IMR-90 (cell line): ENCODE data around the gene ARF6. TPM values are rescaled to one million over a fixed set of nuclear protein-coding genes. Genes with fewer than 3 reads are reported as not detected.

Experiments used
- ATAC-seq: fragments of 200-7000 bp; cut with Tn5 transposase; 2 replicates; pipeline ENCODE4 v1.9.1; 2020; ENCODE audit warnings: low read depth, mild to moderate bottlenecking, moderate library complexity
- BruUV-seq: library from RNA; stranded (reverse); fragments of 400-500 nt; replicated peaks from 2 replicates; lab custom pipeline; 2021; lab: Mats Ljungman, UMichigan
- CTCF ChIA-PET: fragments of 300-600 bp; formaldehyde crosslinking; extraction: SDS; loops from one replicate; lab custom pipeline; 2021; ENCODE audit warnings: antibody characterized with exemption; lab: Yijun Ruan, JAX
- POLR2A ChIA-PET: fragments of 300-600 bp; sonication (Branson Sonifier 250); formaldehyde crosslinking; loops from one replicate; lab custom pipeline; 2022; ENCODE audit warnings: antibody characterized with exemption; ENCODE audit not compliant: unreplicated experiment; lab: Charles Lee
- DNase-seq: peaks from one replicate; pipeline ENCODE4 v3.0.0; 2013
- H2AFZ ChIP-seq: replicated peaks from 2 replicates; pipeline ENCODE3; 2013; ENCODE audit warnings: low read length, mild to moderate bottlenecking; ENCODE audit not compliant: poor library complexity
- H2AK5ac ChIP-seq: 2 replicates; pipeline ENCODE4 v1.6.1; 2013; ENCODE audit warnings: low read depth, low read length, inconsistent platforms
- H2AK9ac ChIP-seq: replicated peaks from 2 replicates; pipeline ENCODE3; 2013; ENCODE audit warnings: mild to moderate bottlenecking, low read depth, low read length, moderate library complexity; ENCODE audit not compliant: poor library complexity
- H2BK120ac ChIP-seq: 2 replicates; pipeline ENCODE4 v1.6.1; 2013; ENCODE audit warnings: low read depth, low read length, inconsistent platforms
- H2BK15ac ChIP-seq: 3 replicates; pipeline ENCODE4 v1.6.1; 2013; ENCODE audit warnings: low read depth, low read length, inconsistent platforms
- H2BK20ac ChIP-seq: 2 replicates; pipeline ENCODE4 v1.6.1; 2013; ENCODE audit warnings: low read depth, mild to moderate bottlenecking, inconsistent platforms, low read length, moderate library complexity
- H2BK5ac ChIP-seq: 2 replicates; pipeline ENCODE4 v1.6.1; 2013; ENCODE audit warnings: mild to moderate bottlenecking, low read depth, low read length, inconsistent platforms; ENCODE audit not compliant: poor library complexity, severe bottlenecking
- H3K14ac ChIP-seq: replicated peaks from 2 replicates; pipeline ENCODE4 v1.6.1; 2013; ENCODE audit warnings: low read depth, low read length, inconsistent platforms
- H3K18ac ChIP-seq: 2 replicates; pipeline ENCODE4 v1.6.1; 2013; ENCODE audit warnings: low read depth, low read length, control low read depth
- H3K23ac ChIP-seq: 2 replicates; pipeline ENCODE4 v1.6.1; 2013; ENCODE audit warnings: low read depth, low read length, inconsistent platforms
- H3K27ac ChIP-seq: 2 replicates; pipeline ENCODE4 v1.5.1; 2013; ENCODE audit warnings: mild to moderate bottlenecking, control low read depth, low read length; ENCODE audit not compliant: insufficient read depth
- H3K27me3 ChIP-seq: 2 replicates; pipeline ENCODE4 v1.6.1; 2013; ENCODE audit warnings: low read length; ENCODE audit not compliant: control insufficient read depth, insufficient read depth
- H3K36me3 ChIP-seq: 2 replicates; pipeline ENCODE4 v1.6.1; 2013; ENCODE audit warnings: low read length, mixed read lengths; ENCODE audit not compliant: control insufficient read depth, insufficient read depth
- H3K4ac ChIP-seq: 2 replicates; pipeline ENCODE4 v1.6.1; 2013; ENCODE audit warnings: low read depth, low read length, inconsistent platforms
- H3K4me1 ChIP-seq: 2 replicates; pipeline ENCODE4 v1.6.1; 2013; ENCODE audit warnings: low read length, mixed read lengths; ENCODE audit not compliant: control insufficient read depth, insufficient read depth
- H3K4me2 ChIP-seq: 2 replicates; pipeline ENCODE4 v1.6.1; 2013; ENCODE audit warnings: low read depth, mild to moderate bottlenecking, control low read depth, low read length, moderate library complexity
- H3K4me3 ChIP-seq: 2 replicates; pipeline ENCODE4 v1.5.1; 2013; ENCODE audit warnings: low read depth, mild to moderate bottlenecking, control low read depth, low read length, moderate library complexity; ENCODE audit not compliant: insufficient read depth
- H3K56ac ChIP-seq: 2 replicates; pipeline ENCODE4 v1.6.1; 2013; ENCODE audit warnings: low read length, inconsistent platforms; ENCODE audit not compliant: insufficient read depth; ENCODE audit errors: extremely low read depth
- H3K79me1 ChIP-seq, 2 experiments: 2 replicates each; pipeline ENCODE4 v1.6.1; 2013; ENCODE audit warnings: low read length in 2 of 2, inconsistent platforms in 1 of 2, low read depth in 1 of 2
- H3K9ac ChIP-seq: 2 replicates; pipeline ENCODE4 v1.6.1; 2013; ENCODE audit warnings: low read depth, low read length, control low read depth
- H3K9me1 ChIP-seq: 2 replicates; pipeline ENCODE4 v1.6.1; 2013; ENCODE audit warnings: low read length, inconsistent platforms; ENCODE audit not compliant: insufficient read depth
- H3K9me3 ChIP-seq: 2 replicates; pipeline ENCODE4 v1.6.1; 2013; ENCODE audit warnings: low read length; ENCODE audit not compliant: control insufficient read depth, insufficient read depth
- H4K20me1 ChIP-seq: 2 replicates; pipeline ENCODE4 v1.6.1; 2013; ENCODE audit warnings: low read length, inconsistent platforms; ENCODE audit not compliant: insufficient read depth
- H4K5ac ChIP-seq: 2 replicates; pipeline ENCODE4 v1.6.1; 2013; ENCODE audit warnings: mild to moderate bottlenecking, low read depth, low read length, control low read depth
- H4K8ac ChIP-seq, 2 experiments: 2 replicates each; pipeline ENCODE4 v1.6.1; 2013; ENCODE audit warnings: low read depth in 2 of 2, low read length in 2 of 2, control low read depth in 1 of 2, inconsistent platforms in 1 of 2
- H4K91ac ChIP-seq: 2 replicates; pipeline ENCODE4 v1.6.1; 2013; ENCODE audit warnings: low read depth, low read length, inconsistent platforms; ENCODE audit not compliant: insufficient read depth
- BHLHE40 ChIP-seq: fragments of 150-350 bp; IDR thresholded peaks from 2 replicates; pipeline ENCODE4 v1.6.1; 2016; ENCODE audit warnings: mild to moderate bottlenecking, low read depth, low read length
- MXI1 ChIP-seq: IDR thresholded peaks from 2 replicates; pipeline ENCODE4 v1.6.1; 2012; ENCODE audit warnings: low read depth, mild to moderate bottlenecking, low read length, moderate library complexity, borderline replicate concordance
- WGBS, 2 experiments: methylation state at CpG; one replicate each; pipeline versions ENCODE4 v1.1.5 to v1.1.7; 2013; ENCODE audit warnings: missing lambda C conversion rate in 2 of 2; ENCODE audit not compliant: insufficient read length in 1 of 2; ENCODE audit errors: extremely low coverage in 2 of 2; 5-methylcytosine and 5-hydroxymethylcytosine counted together
- dilution Hi-C: fragments of 300-500 bp; cut with HindIII; formaldehyde crosslinking; loops from one replicate; pipeline ENCODE4 v1.14.3; 2018; ENCODE audit warnings: low sequenced_read_pairs; ENCODE audit not compliant: unreplicated experiment
- in situ Hi-C: fragments of 300-500 bp; cut with MboI; formaldehyde crosslinking; loops from 3 replicates; pipeline ENCODE4 v1.14.3; 2019; ENCODE audit warnings: low sequenced_read_pairs, inconsistent platforms, mixed read lengths
- intact Hi-C: fragments of 100-400 bp; cut with micrococcal nuclease; formaldehyde crosslinking; loops from 2 replicates; pipeline ENCODE4 v1.10.0; 2022
- polyA plus RNA-seq, 3 experiments: library from polyadenylated mRNA; depleted of rRNA; stranded (reverse); fragments of >200 nt; gene quantifications; 2 replicates each; pipeline ENCODE4 v1.2.3, GENCODE V29; 2012; ENCODE audit warnings: low replicate concordance in 1 of 3
- total RNA-seq: library from RNA; depleted of rRNA; stranded (reverse); fragments of >200 nt; gene quantifications from 2 replicates; pipeline ENCODE4 v1.2.3, GENCODE V29; 2012
- TF ChIP-seq, protein P1 (sequence below): fragments of 150-350 bp; IDR thresholded peaks from 2 replicates; pipeline ENCODE4 v1.6.1; 2016; ENCODE audit warnings: low read depth, mild to moderate bottlenecking, low read length, moderate library complexity, borderline replicate concordance

Gene ARF6
- total and polyA plus RNA-seq, 2 of the 4 experiments (the other 2 are of a cell fraction), result 32.1 to 40.1 TPM

DNA sequence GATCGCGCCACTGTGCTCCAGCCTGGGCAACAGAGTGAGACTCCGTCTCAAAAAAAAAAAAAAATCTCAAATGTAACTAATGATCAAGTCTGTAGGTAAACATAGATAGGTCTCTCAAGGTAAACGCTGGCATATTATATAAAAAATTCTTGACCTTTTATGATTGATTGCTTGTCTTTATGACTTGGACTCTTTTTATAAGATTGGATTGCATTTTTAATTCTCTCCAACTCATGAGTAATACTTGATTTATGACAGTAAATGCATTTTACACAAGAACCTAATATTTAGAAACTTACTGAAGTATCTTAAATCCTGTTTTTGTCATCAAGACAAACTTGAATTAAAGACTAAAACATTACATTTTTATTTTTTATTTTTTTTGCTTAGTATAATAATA, 16.1 kb downstream of the ARF6 start:
- Histone ChIP-seq H3K27ac (no peak overlapping the region), H2AK9ac (no peak overlapping the region), H3K14ac (no peak overlapping the region), H3K79me1 (peaks cover 0 to 13% of the 10 kb centered on the region in 2 experiments; a peak in 1 of 4 replicates), H4K91ac (no peak overlapping the region), H4K8ac (no peak overlapping the region; a peak in 1 of 4 replicates), H3K23ac (no peak overlapping the region), H2AK5ac (no peak overlapping the region), H4K5ac (no peak overlapping the region), H3K4me3 (no peak overlapping the region), H3K27me3 (no peaks in the 10 kb centered on the region), H2BK5ac (no peak overlapping the region), H3K9ac (no peak overlapping the region), H3K18ac (no peak overlapping the region), H3K4me1 (peaks cover 6% of the 10 kb centered on the region; the same call in 1 of the 2 replicates), H2BK15ac (no peak overlapping the region), H3K9me3 (no peaks in the 10 kb centered on the region), H3K36me3 (no peaks in the 10 kb centered on the region), H3K56ac (no peak overlapping the region), H3K9me1 (peaks cover 6% of the 10 kb centered on the region), H2BK120ac (no peak overlapping the region), H2AFZ (no peak overlapping the region), H3K4ac (no peak overlapping the region), H2BK20ac (no peak overlapping the region), H4K20me1 (no peaks in the 10 kb centered on the region; the same call in 1 of the 2 replicates), H3K4me2 (no peak overlapping the region)
- TF ChIP-seq BHLHE40, result no peak
- TF ChIP-seq MXI1, result no peak
- TF ChIP-seq, protein P1, sequence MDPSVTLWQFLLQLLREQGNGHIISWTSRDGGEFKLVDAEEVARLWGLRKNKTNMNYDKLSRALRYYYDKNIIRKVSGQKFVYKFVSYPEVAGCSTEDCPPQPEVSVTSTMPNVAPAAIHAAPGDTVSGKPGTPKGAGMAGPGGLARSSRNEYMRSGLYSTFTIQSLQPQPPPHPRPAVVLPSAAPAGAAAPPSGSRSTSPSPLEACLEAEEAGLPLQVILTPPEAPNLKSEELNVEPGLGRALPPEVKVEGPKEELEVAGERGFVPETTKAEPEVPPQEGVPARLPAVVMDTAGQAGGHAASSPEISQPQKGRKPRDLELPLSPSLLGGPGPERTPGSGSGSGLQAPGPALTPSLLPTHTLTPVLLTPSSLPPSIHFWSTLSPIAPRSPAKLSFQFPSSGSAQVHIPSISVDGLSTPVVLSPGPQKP, result no peak
- in situ Hi-C loops (no loop called here), dilution Hi-C loops (no loop called here), intact Hi-C loops (no loop called here)
- ATAC-seq (no peak), DNase-seq (no peak)
- BruUV-seq, result no TSS peak
- POLR2A ChIA-PET, result no interaction called here
- CTCF ChIA-PET, result no interaction called here
- WGBS, 2 experiments, result no CpG with 5 or more reads among the region's 4 CpGs
